ENCODE data around the gene GABBR2. TPM values are rescaled to one million over a fixed set of nuclear protein-coding genes. Genes with fewer than 3 reads are reported as not detected.

GABBR2 gene
- total RNA-seq, 1 experiment from 2014 or later: 0.76 TPM

GRCh38 chr9:98481676-98482075 lies 227.1 kb downstream of the GABBR2 start:
- Histone ChIP-seq H3K79me2 (ENCODE audit: low read depth) (no peaks in the 10 kb centered on the region), H2AFZ (no peak overlapping the region), H3K27me3 (ENCODE audit: insufficient read depth, low read depth) (no peaks in the 10 kb centered on the region), H3K27ac (no peak overlapping the region), H4K20me1 (ENCODE audit: insufficient read depth) (no peaks in the 10 kb centered on the region), H3K9me3 (ENCODE audit: insufficient read depth, low read depth) (no peaks in the 10 kb centered on the region), H3K4me3 (no peak overlapping the region), H3F3A (ENCODE audit: insufficient read depth, low read depth) (peaks cover 15% of the 10 kb centered on the region; the same call in 1 of the 2 replicates), H3K4me2 (peak overlapping the region; percentile 57; the same call in 1 of the 2 replicates), H3K9me2 (ENCODE audit: insufficient read depth) (no peaks in the 10 kb centered on the region), H3K4me1 (replicated peaks; ENCODE audit: insufficient read depth) (peaks cover 31% of the 10 kb centered on the region), H3K36me3 (ENCODE audit: low read depth) (no peaks in the 10 kb centered on the region)
- ChIA-PET CTCF (no interaction called here), POLR2A (ENCODE audit: unreplicated experiment) (no interaction called here)
- no peak for DNase-seq
- intact Hi-C loops (cut with micrococcal nuclease; ENCODE audit: unreplicated experiment): loop anchor here (5.0 to 10.0 kb wide), 2 partner anchors 149 to 313 kb away; partner anchors contain the start of gene ANKS6
- no TSS peak for BruUV-seq (replicated peaks)
- no peak for TF ChIP-seq CTCF (conservative IDR thresholded peaks at IDR 0.05)
- no peak for TF ChIP-seq EZH2 (IDR thresholded peaks at IDR 0.05; ENCODE audit: low read depth)

GRCh38 chr9:98479967-98480847 lies 228.5 kb downstream of the GABBR2 start:
- Histone ChIP-seq H3K36me3 (ENCODE audit: low read depth) (no peaks in the 10 kb centered on the region), H3K4me1 (replicated peaks; ENCODE audit: insufficient read depth) (peaks cover 31% of the 10 kb centered on the region), H3K4me2 (peak overlapping the region; percentile 57), H3F3A (ENCODE audit: insufficient read depth, low read depth) (peaks cover 15% of the 10 kb centered on the region; the same call in 1 of the 2 replicates), H3K27ac (peak overlapping the region; percentile 76), H3K79me2 (ENCODE audit: low read depth) (no peaks in the 10 kb centered on the region), H4K20me1 (ENCODE audit: insufficient read depth) (no peaks in the 10 kb centered on the region), H3K4me3 (no peak overlapping the region), H3K9me3 (ENCODE audit: insufficient read depth, low read depth) (no peaks in the 10 kb centered on the region), H2AFZ (no peak overlapping the region), H3K27me3 (ENCODE audit: insufficient read depth, low read depth) (no peaks in the 10 kb centered on the region), H3K9me2 (ENCODE audit: insufficient read depth) (no peaks in the 10 kb centered on the region)
- BruUV-seq (replicated peaks): TSS peak; percentile 70
- POLR2A ChIA-PET (ENCODE audit: unreplicated experiment): interaction anchor here (0.6 kb wide), 1 partner anchor 344 kb away, joined by 7 read pairs; no protein-coding TSS in a partner anchor
- CTCF ChIA-PET: interaction anchor here (0.6 to 1.1 kb wide), 3 partner anchors 9 to 636 kb away, joined by 3 to 5 read pairs (median 3); no protein-coding TSS in a partner anchor
- intact Hi-C loops (cut with micrococcal nuclease; ENCODE audit: unreplicated experiment): loop anchor here (1.0 to 10.0 kb wide), 3 partner anchors 148 to 315 kb away; partner anchors contain the start of gene ANKS6
- TF ChIP-seq EZH2 (IDR thresholded peaks at IDR 0.05; ENCODE audit: low read depth) (no peak), CTCF (conservative IDR thresholded peaks at IDR 0.05) (no peak)
- DNase-seq: peak; percentile 65 to 83

- ChIA-PET CTCF (interaction anchor here (0.7 to 1.1 kb wide), 2 partner anchors 10 to 163 kb away, joined by 3 read pairs; no protein-coding TSS in a partner anchor), POLR2A (ENCODE audit: unreplicated experiment) (interaction anchor here (0.6 kb wide), 1 partner anchor 344 kb away, joined by 7 read pairs; no protein-coding TSS in a partner anchor)
- H3K4me2 ChIP-seq: 0 out of 2 replicates have a peak overlapping the region, but pooled peaks have one; percentile 57
- H3K27me3 ChIP-seq (ENCODE audit: insufficient read depth, low read depth): no peaks in the 10 kb centered on the region
- H3K4me3 ChIP-seq: no peak overlapping the region
- no peaks in the 10 kb centered on the region for H3K36me3 ChIP-seq (ENCODE audit: low read depth)
- TF ChIP-seq CTCF (conservative IDR thresholded peaks at IDR 0.05): no peak
- no peak for TF ChIP-seq EZH2 (IDR thresholded peaks at IDR 0.05; ENCODE audit: low read depth)
- H3K9me3 ChIP-seq (ENCODE audit: insufficient read depth, low read depth): no peaks in the 10 kb centered on the region
- no peaks in the 10 kb centered on the region for H3K9me2 ChIP-seq (ENCODE audit: insufficient read depth)
- intact Hi-C loops (cut with micrococcal nuclease; ENCODE audit: unreplicated experiment): no loop called here
- peaks cover 15% of the 10 kb centered on the region; the same call in 1 of the 2 replicates for H3F3A ChIP-seq (ENCODE audit: insufficient read depth, low read depth)
- H4K20me1 ChIP-seq (ENCODE audit: insufficient read depth): no peaks in the 10 kb centered on the region
- peaks cover 31% of the 10 kb centered on the region for H3K4me1 ChIP-seq (replicated peaks; ENCODE audit: insufficient read depth)
- peak overlapping the region; percentile 76; the same call in 1 of the 2 replicates for H3K27ac ChIP-seq
- no peak overlapping the region for H2AFZ ChIP-seq
- no peak for DNase-seq
- TSS peak; percentile 92 for BruUV-seq (replicated peaks)
- no peaks in the 10 kb centered on the region for H3K79me2 ChIP-seq (ENCODE audit: low read depth)
Measured at GRCh38 chr9:98479449-98479848, 229.3 kb downstream of the GABBR2 start.
